Uterus (tissue), 2 donors: ENCODE data around the gene PRDX2.

Source experiments
- POLR2A ChIP-seq, 2 donors: fragments of 450-650 bp; IDR thresholded peaks; one replicate each; pipeline ENCODE4 v1.6.1; 2016; ENCODE audit warnings: antibody characterized with exemption in 2 of 2, mild to moderate bottlenecking in 1 of 2, moderate library complexity in 1 of 2
- TF ChIP-seq, protein P1 (sequence below), 4 experiments: fragments of 200-600 bp in 2 of 4; fragments of 450-650 bp in 2 of 4; sonication (generic) in 2 of 4; IDR thresholded peaks; one replicate each; pipeline ENCODE4 v1.5.1; 2016 to 2019; ENCODE audit warnings: antibody characterized with exemption in 4 of 4, mild to moderate bottlenecking in 2 of 4, moderate library complexity in 1 of 4

DNA sequence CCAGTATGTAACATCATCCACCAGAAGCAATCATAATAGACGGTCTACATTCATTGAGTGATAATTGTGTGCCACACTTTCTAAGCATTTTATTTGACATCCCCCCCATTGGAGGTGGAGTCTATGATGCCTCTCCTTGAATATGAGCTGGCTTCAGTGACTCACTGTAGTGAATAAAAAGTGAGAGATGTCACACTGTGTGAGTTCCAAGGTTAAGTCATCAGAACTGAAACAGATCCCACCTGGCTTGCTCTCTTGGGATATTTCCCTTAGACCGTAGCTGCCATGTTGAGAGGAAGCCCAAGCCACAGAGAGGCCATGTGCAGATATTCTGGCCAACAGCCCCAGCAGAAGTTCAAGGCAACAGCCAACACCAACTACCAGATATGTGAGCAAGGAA lies 20.2 kb upstream of the PRDX2 start:
- TF ChIP-seq POLR2A (IDR thresholded peaks at IDR 0.05), result no peak
- TF ChIP-seq, protein P1, sequence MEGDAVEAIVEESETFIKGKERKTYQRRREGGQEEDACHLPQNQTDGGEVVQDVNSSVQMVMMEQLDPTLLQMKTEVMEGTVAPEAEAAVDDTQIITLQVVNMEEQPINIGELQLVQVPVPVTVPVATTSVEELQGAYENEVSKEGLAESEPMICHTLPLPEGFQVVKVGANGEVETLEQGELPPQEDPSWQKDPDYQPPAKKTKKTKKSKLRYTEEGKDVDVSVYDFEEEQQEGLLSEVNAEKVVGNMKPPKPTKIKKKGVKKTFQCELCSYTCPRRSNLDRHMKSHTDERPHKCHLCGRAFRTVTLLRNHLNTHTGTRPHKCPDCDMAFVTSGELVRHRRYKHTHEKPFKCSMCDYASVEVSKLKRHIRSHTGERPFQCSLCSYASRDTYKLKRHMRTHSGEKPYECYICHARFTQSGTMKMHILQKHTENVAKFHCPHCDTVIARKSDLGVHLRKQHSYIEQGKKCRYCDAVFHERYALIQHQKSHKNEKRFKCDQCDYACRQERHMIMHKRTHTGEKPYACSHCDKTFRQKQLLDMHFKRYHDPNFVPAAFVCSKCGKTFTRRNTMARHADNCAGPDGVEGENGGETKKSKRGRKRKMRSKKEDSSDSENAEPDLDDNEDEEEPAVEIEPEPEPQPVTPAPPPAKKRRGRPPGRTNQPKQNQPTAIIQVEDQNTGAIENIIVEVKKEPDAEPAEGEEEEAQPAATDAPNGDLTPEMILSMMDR (IDR thresholded peaks at IDR 0.05), result no peak
